T47D (cell line): ENCODE data around the gene PCDH15.

ENCODE experiments used
- DNase-seq, 2 experiments: peaks; one replicate each; pipeline versions ENCODE4 v3.0.0 to v3.0.0-alpha.2; 2011 to 2012; ENCODE audit warnings: low read depth in 1 of 2, low spot score in 1 of 2
- JUND ChIP-seq: IDR thresholded peaks from 2 replicates; pipeline ENCODE4 v1.6.1; 2012; ENCODE audit warnings: low read depth
- in situ Hi-C: cut with HindIII; loops from 2 replicates; pipeline ENCODE4 v1.10.0; 2016; ENCODE audit warnings: low sequenced_read_pairs, low pct_unique_long_range_greater_than_20kb

The PCDH15 gene

GRCh38 chr10:54682554-54682953 lies 118.5 kb downstream of the PCDH15 start:
- TF ChIP-seq JUND, result no peak
- DNase-seq, result no peak
- in situ Hi-C loops, result no loop called here

GRCh38 chr10:54681136-54681535 lies 119.9 kb downstream of the PCDH15 start:
- TF ChIP-seq JUND, result no peak
- in situ Hi-C loops, result no loop called here
- DNase-seq, result no peak

DNA sequence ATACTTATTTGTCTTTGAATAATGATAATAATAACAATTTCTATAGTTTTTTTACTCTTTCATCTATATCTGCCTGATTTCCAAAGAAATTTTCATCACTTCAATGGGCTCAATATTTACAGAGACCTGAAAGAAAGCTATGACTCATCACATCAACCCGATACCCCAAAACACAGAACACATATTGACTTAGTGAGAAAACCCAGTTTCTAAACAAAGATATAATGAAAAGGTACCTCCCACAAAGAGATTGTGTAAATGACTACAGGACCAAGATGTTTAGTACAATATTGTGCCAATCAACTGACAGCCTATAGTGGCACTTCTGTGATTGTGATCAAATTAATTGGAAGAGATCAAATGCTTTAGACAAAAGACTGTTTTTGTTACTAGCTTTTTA lies 133.9 kb downstream of the PCDH15 start:
- TF ChIP-seq JUND, result no peak
- in situ Hi-C loops, result no loop called here

DNA sequence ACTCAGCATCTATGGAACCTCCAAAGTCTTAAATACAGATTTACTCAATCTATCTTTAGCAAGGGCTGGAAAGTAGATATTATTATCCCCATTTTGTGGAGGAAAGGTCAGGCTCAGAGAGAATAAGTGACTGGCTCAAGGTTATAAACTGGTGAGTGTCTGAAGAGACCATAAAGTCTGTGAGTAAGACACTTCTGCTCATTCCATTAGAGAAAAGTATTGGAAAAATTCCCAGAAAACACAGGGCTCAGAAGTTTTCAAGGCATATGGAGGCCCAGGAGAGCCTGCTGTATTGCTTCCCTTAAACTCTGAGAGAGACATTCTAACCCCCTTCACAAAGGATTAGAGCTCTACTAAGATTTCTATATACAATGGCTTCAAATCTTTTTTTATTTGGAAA lies 134.8 kb downstream of the PCDH15 start:
- in situ Hi-C loops, result no loop called here
- no peak for TF ChIP-seq JUND
- no peak for DNase-seq

More for the DNA sequence above, 133.9 kb downstream of the PCDH15 start:
- DNase-seq, result no peak

DNA sequence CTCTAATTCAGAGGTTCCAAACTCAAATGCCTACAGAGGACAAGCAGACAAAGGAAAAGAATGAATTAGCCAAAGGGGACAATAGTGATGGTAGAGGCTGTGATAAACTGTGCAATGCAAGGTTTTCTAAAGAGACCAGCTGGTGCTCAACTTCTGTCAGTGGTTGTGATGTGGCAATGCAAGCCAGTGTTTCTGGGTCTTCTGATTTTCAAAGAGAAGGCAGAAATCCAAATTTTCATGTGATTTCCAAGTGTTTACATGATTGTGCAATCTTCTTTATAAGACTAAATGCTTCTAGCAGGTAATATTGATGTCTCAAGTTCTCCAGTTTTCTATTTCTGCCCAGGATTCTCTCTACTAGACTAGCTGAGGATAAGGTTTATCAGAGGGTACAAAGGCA lies 135.9 kb downstream of the PCDH15 start:
- DNase-seq, result no peak
- in situ Hi-C loops, result no loop called here
- TF ChIP-seq JUND, result no peak

DNA sequence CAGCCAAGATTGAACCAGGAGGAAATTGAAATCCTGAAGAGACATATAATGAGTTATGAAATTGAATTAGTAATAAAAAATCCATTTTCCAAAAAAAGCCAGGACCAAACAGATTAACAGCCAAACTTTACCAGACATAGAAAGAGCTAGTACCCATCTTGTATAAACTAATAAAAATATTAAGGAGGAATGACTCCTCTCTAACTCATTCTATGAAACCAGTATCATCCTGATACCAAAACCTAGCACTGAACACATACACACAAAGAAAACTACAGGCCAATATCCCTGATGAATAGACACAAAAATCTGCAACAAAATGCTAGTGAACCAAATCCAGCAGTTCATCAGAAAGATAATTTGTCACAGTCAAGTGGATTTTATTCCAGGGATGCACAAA lies 140.6 kb downstream of the PCDH15 start:
- DNase-seq, result no peak
- TF ChIP-seq JUND, result no peak
- in situ Hi-C loops, result no loop called here

DNA sequence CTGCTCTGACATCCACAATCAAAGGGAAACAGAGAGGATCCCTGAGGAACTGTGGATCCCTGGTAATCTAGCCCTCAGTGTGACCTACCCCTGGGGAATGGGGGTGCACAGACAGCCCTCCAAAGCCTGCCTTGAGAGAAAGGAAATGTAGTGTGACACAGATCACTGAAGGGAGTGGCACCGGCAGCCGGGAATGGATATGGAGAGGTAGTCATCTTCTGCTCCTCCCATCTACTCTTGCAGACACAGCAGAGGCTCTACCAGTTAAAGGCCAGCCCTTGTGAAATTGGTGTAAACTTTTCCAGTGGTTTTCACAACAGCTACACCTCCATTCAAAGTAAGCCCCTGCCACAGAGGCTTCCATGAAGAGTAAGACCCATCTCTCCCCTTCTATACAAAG lies 144.4 kb downstream of the PCDH15 start:
- no peak for DNase-seq
- in situ Hi-C loops, result no loop called here
- TF ChIP-seq JUND, result no peak

DNA sequence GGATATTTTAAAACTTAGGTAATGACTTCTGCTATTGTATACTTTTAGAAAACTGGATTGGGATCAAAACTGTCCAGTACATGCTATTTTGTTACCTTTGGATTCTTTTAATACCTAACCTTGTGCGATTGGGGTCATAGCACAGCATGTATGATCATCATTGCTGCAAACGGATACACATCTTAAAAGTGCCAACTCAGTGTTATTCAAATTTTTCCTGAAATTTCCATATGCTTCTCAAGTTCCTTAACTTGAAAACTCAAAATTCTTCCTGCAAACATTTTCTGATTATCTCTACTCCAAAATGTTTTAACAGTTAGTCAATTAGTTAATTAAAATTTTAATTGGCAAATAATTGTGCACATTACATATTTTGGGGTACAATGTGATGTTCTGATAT lies 147.5 kb downstream of the PCDH15 start:
- no peak for DNase-seq
- no peak for TF ChIP-seq JUND
- in situ Hi-C loops, result no loop called here

GRCh38 chr10:54650547-54650946 lies 150.5 kb downstream of the PCDH15 start:
- in situ Hi-C loops, result no loop called here
- no peak for DNase-seq
- no peak for TF ChIP-seq JUND

DNA sequence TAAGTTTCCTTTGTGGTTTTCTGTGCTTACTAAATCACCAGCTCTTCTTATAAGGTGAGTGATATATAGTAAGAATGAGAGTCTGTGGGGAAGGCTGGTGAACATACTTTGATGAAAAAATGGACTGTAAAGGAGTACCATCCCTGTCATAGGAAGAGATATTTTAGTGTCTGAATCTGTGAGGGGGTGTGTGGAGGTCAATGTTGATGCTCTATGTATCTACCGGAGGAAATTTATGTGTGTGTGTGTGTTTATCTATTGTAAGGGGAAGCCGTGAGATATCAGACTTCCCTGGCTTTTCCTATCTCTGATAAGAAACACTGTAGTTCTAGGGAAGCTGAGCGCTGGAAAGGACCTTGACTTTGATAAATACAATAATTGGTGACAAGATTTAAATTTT lies 179.0 kb downstream of the PCDH15 start:
- no peak for TF ChIP-seq JUND
- in situ Hi-C loops, result no loop called here
- no peak for DNase-seq

DNA sequence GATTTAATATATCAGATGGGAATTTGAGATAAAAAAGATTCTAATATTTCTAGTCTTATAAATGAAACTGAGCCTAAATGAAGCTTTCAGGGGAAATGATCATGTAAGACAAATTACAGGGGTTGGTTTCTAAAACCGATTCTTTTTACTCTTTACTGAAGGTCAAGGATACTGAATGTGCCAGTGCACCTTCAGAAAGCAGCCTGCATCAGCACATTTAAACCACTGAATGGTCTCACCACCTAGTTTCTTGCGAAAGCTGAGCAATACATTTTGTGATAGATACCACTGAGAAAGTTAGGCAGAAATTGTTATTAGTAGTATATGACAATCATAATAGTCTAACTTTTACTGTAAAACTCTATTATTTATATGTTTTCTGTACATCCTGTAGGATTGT lies 180.7 kb downstream of the PCDH15 start:
- no peak for TF ChIP-seq JUND
- DNase-seq, result no peak
- in situ Hi-C loops, result no loop called here

DNA sequence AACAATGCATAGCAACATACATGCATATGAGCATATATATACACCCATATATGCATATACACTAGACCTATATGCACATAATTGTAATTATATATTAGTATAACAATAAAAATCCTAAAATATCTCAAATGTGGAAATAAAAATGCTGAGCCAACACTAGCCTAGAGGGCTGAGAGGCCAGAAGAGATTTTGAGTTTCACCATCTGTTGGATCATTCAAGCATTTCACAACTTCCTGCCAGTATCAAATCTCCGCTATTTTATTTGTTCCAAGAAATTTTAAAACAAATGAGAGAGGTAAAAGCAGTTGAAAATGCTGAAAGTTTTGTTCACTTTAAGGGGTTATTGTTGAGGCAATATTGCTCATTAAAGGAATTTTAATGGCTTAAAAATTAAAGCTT lies 187.0 kb downstream of the PCDH15 start:
- TF ChIP-seq JUND, result no peak
- in situ Hi-C loops, result no loop called here
- no peak for DNase-seq

GRCh38 chr10:54613162-54613561 lies 187.9 kb downstream of the PCDH15 start:
- in situ Hi-C loops, result no loop called here
- DNase-seq, result no peak
- TF ChIP-seq JUND, result no peak

DNA sequence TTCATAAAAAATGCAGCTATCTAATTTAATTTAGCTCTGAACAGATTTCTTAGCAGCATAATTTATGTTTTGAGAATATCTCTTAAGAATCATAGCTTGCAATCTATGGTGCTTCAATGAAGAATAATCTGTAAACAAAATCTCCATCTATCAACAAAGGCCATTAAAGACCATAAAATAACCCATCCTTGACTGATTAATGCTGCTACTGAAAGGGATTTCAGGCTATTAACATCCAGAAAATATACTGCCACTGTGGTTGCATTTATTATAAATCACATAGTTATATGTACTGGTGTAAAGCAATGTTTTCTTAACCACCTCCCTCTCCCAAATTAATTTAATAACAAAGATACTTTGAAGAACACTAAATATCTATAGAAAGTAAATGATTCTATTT lies 191.6 kb downstream of the PCDH15 start:
- in situ Hi-C loops, result no loop called here
- no peak for TF ChIP-seq JUND
- DNase-seq, result no peak
